Loucy (cell line): Measurements from ENCODE around the gene CATSPERD.

ENCODE experiments used
- H2AFZ ChIP-seq: fragments of 200-600 bp; sonication (generic); 2 replicates; pipeline ENCODE4 v1.6.0; 2016; ENCODE audit warnings: antibody characterized with exemption, mild to moderate bottlenecking, low read length, moderate library complexity
- H3F3A ChIP-seq: fragments of 200-600 bp; 2 replicates; pipeline ENCODE4 v1.6.0; 2016; ENCODE audit warnings: antibody characterized with exemption, low read depth, mild to moderate bottlenecking
- H3K27me3 ChIP-seq: fragments of 200-600 bp; sonication (generic); 2 replicates; pipeline ENCODE4 v1.6.1; 2014; ENCODE audit warnings: low read length, mild to moderate bottlenecking; ENCODE audit not compliant: insufficient read depth, poor library complexity, severe bottlenecking
- H3K36me3 ChIP-seq: fragments of 200-600 bp; sonication (generic); 2 replicates; pipeline ENCODE4 v1.6.1; 2016; ENCODE audit warnings: low read length; ENCODE audit not compliant: insufficient read depth
- H3K4me1 ChIP-seq: fragments of 200-600 bp; sonication (generic); 2 replicates; pipeline ENCODE4 v1.5.1; 2014; ENCODE audit warnings: low read length, mild to moderate bottlenecking; ENCODE audit not compliant: insufficient read depth, poor library complexity, severe bottlenecking
- H3K4me2 ChIP-seq: fragments of 200-600 bp; sonication (generic); 2 replicates; pipeline ENCODE4 v1.6.0; 2014; ENCODE audit warnings: antibody characterized with exemption, low read length, low read depth, mild to moderate bottlenecking; ENCODE audit not compliant: poor library complexity, severe bottlenecking
- H3K4me3 ChIP-seq: fragments of 200-600 bp; sonication (generic); 2 replicates; pipeline ENCODE4 v1.5.1; 2014; ENCODE audit warnings: low read length, mild to moderate bottlenecking, mixed read lengths; ENCODE audit not compliant: poor library complexity, severe bottlenecking
- H3K79me2 ChIP-seq: fragments of 200-600 bp; sonication (generic); 2 replicates; pipeline ENCODE4 v1.6.1; 2014; ENCODE audit warnings: low read length; ENCODE audit not compliant: insufficient read depth
- H3K9ac ChIP-seq: fragments of 200-600 bp; sonication (generic); 2 replicates; pipeline ENCODE4 v1.6.0; 2014; ENCODE audit warnings: mild to moderate bottlenecking, low read depth, low read length, moderate library complexity; ENCODE audit not compliant: poor library complexity, severe bottlenecking
- H3K9me2 ChIP-seq: fragments of 200-600 bp; sonication (generic); replicated peaks from 2 replicates; pipeline ENCODE4 v1.6.1; 2016; ENCODE audit warnings: low read depth, low read length, mixed read lengths
- H3K9me3 ChIP-seq: fragments of 200-600 bp; sonication (generic); 2 replicates; pipeline ENCODE4 v1.6.1; 2014; ENCODE audit warnings: mild to moderate bottlenecking, antibody characterized with exemption, low read length, low read depth; ENCODE audit not compliant: insufficient read depth
- H4K20me1 ChIP-seq: fragments of 200-600 bp; sonication (generic); 2 replicates; pipeline ENCODE4 v1.6.0; 2014; ENCODE audit warnings: antibody characterized with exemption, low read length, mild to moderate bottlenecking; ENCODE audit not compliant: insufficient read depth, poor library complexity, severe bottlenecking
- CTCF ChIP-seq: fragments of 200-600 bp; sonication (generic); conservative IDR thresholded peaks from 2 replicates; pipeline ENCODE4 v1.5.1; 2014; ENCODE audit warnings: mild to moderate bottlenecking, antibody characterized with exemption, low read length
- EZH2phosphoT487 ChIP-seq: fragments of 200-600 bp; IDR thresholded peaks from 2 replicates; pipeline ENCODE4 v1.6.1; 2018; ENCODE audit warnings: antibody characterized with exemption, mild to moderate bottlenecking, moderate library complexity, borderline replicate concordance

Gene CATSPERD

DNA sequence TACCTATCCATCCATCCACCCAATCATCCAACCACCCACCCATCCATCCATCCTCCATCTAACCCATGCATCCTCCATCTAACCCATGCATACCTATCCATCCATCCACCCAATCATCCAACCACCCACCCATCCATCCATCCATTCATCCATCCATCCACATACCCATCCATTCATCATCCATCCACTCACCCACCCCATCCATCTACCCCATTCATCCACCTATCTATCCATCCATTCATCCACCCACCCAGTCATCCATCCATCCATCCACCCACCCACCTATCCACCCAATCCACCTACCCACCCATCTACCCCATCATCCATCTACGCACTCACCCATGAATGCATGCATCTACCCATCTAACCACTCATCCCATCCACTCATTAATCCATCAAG lies 46.7 kb upstream of the CATSPERD start:
- H3K4me3 ChIP-seq, result no peak overlapping the region
- H3K36me3 ChIP-seq, result peaks cover 13% of the 10 kb centered on the region; the same call in 1 of the 2 replicates
- no peaks in the 10 kb centered on the region for H3K9me3 ChIP-seq
- no peak overlapping the region for H3K9ac ChIP-seq
- no peaks in the 10 kb centered on the region for H3K4me1 ChIP-seq
- H3K4me2 ChIP-seq, result no peak overlapping the region
- H3F3A ChIP-seq, result no peaks in the 10 kb centered on the region
- no peaks in the 10 kb centered on the region for H3K27me3 ChIP-seq
- no peaks in the 10 kb centered on the region for H3K9me2 ChIP-seq
- no peaks in the 10 kb centered on the region for H3K79me2 ChIP-seq
- no peaks in the 10 kb centered on the region for H4K20me1 ChIP-seq
- TF ChIP-seq EZH2phosphoT487 (no peak), CTCF (no peak)
- no peak overlapping the region for H2AFZ ChIP-seq

DNA sequence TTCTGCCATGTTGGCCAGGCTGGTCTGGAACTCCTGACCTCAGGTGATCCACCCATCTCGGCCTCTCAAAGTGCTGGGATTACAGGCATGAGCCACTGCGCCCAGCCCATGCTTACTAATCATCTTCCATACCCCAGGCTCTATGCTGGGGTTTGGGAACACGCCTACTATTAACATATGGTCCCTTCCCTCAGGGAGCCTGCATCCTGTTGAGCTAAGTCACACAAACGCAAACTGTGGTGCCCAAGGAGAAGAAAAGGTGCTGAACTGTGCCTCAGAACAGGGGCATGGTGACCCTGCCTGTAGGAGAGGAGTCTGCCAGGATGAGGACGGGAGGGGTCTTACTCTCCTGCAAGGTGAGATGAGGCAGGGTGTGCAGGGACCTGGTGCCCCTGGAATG lies 45.7 kb upstream of the CATSPERD start:
- Histone ChIP-seq H3K9me3 (no peaks in the 10 kb centered on the region), H3K27me3 (no peaks in the 10 kb centered on the region), H3K9me2 (no peaks in the 10 kb centered on the region), H4K20me1 (no peaks in the 10 kb centered on the region), H3K4me2 (no peak overlapping the region), H3K4me1 (no peaks in the 10 kb centered on the region), H3K79me2 (peaks cover 3% of the 10 kb centered on the region; the same call in 1 of the 2 replicates), H3F3A (no peaks in the 10 kb centered on the region), H3K4me3 (no peak overlapping the region), H2AFZ (no peak overlapping the region), H3K9ac (no peak overlapping the region), H3K36me3 (peaks cover 4% of the 10 kb centered on the region; the same call in 1 of the 2 replicates)
- no peak for TF ChIP-seq EZH2phosphoT487

GRCh38 chr19:5676105-5676771 lies 44.2 kb upstream of the CATSPERD start:
- H3K4me2 ChIP-seq, result no peak overlapping the region
- no peak overlapping the region for H2AFZ ChIP-seq
- H3K4me1 ChIP-seq, result no peaks in the 10 kb centered on the region
- H3K79me2 ChIP-seq, result peaks cover 7% of the 10 kb centered on the region; the same call in 1 of the 2 replicates
- no peaks in the 10 kb centered on the region for H3F3A ChIP-seq
- H3K36me3 ChIP-seq, result no peaks in the 10 kb centered on the region
- H3K9me3 ChIP-seq, result no peaks in the 10 kb centered on the region
- H3K9ac ChIP-seq, result no peak overlapping the region
- H3K9me2 ChIP-seq, result no peaks in the 10 kb centered on the region
- TF ChIP-seq EZH2phosphoT487, result no peak
- no peak for TF ChIP-seq CTCF
- H3K4me3 ChIP-seq, result no peak overlapping the region
- H4K20me1 ChIP-seq, result no peaks in the 10 kb centered on the region
- H3K27me3 ChIP-seq, result no peaks in the 10 kb centered on the region

GRCh38 chr19:5676772-5677105 lies 43.7 kb upstream of the CATSPERD start:
- H3K4me3 ChIP-seq, result no peak overlapping the region
- no peaks in the 10 kb centered on the region for H3K27me3 ChIP-seq
- no peaks in the 10 kb centered on the region for H3K9me2 ChIP-seq
- no peaks in the 10 kb centered on the region for H3K4me1 ChIP-seq
- TF ChIP-seq CTCF (no peak), EZH2phosphoT487 (no peak)
- H3K9me3 ChIP-seq, result no peaks in the 10 kb centered on the region
- H3F3A ChIP-seq, result no peaks in the 10 kb centered on the region
- H2AFZ ChIP-seq, result no peak overlapping the region
- no peak overlapping the region for H3K9ac ChIP-seq
- H3K36me3 ChIP-seq, result no peaks in the 10 kb centered on the region
- no peak overlapping the region for H3K4me2 ChIP-seq
- H3K79me2 ChIP-seq, result peaks cover 7% of the 10 kb centered on the region; the same call in 1 of the 2 replicates
- no peaks in the 10 kb centered on the region for H4K20me1 ChIP-seq
